NCI-H526 (cell line): ENCODE results near the gene ARID1A.

ENCODE experiments used
- DNase-seq, 2 experiments: peaks; one replicate each; lab custom pipeline; 2025; lab: John Stamatoyannopoulos, UW

Gene ARID1A

DNA sequence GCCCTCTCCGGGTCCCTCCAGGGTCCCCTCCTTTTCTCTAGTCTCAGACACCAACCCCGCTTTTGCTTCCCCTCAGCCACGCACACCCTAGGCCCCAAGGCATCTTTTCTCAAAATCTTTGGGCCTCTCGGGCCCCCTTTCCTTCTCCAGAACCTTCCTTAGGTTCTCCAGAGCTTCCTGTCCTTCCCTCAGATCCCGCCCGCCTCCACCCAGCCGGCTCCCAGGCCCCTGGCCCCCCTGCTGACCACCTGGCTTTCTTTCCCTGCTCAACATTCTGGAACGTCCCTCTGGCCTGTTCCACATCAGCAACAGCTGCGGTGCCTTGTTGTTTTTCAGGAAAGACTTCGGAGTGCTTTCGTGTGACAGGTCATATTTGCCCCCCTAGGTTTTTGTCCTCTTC lies 131.8 kb downstream of the ARID1A start:
- no peak for DNase-seq

GRCh38 chr1:26828411-26828991 lies 132.7 kb downstream of the ARID1A start:
- no peak for DNase-seq

DNA sequence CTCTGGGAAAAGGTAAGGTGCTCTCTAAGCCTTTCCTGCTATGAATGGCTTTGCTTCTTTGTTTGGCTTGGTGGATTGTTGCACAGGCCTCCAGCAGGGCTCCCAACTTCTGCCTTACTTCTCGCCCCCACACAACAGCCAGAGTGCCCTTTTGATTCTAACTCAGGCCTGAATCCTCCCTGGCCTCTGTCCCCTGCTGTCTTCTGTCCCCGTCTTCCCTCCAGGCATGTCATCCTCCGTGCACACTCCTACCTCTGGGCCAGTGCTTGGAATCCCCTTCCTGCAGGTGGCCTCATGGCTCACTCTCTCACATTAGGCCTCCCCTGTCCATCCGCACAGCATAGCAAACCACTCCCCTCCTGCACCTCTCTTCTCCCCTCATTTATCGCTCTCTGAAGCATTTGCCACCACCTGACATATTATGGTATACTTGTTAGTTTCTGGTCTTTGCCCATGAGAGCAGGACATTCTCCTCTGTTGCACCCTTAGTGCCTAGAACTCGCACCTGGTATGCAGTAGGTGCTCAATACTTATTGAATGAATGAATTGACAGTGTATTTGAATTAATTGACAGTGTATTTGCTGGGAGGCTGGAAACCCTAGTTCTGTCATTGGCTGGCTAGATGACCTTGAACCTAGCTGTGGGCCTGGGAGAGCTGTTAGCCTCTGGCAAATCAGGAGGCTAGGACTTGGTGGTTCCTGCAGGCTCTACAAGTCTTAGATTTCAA lies 133.5 kb downstream of the ARID1A start:
- no peak for DNase-seq

GRCh38 chr1:26831059-26831458 lies 135.2 kb downstream of the ARID1A start:
- DNase-seq = no peak
